G401.6 (cell line): ENCODE results near the gene ATP6V1G2.
"Not testable (repeated sequence)": the region's sequence is repeated elsewhere in the genome, so short reads cannot be mapped to it uniquely, and the experiment has no call there.

Experiments used
- FAIRE-seq: peaks from 2 replicates; lab custom pipeline; 2012; peaks lifted over from hg19 to GRCh38; lab: Jason Lieb, UNC

The ATP6V1G2 gene

GRCh38 chr6:31575952-31576685 is 29.7 kb upstream of the ATP6V1G2 start:
- no peak for FAIRE-seq

GRCh38 chr6:31575335-31575901 is 29.0 kb upstream of the ATP6V1G2 start, which contains the start of gene TNF:
Gene TNF (plus strand): TSS chr6:31575565. CDS start chr6:31575742, 177 bp downstream.
- no peak for FAIRE-seq

- FAIRE-seq, result no peak
Measured at GRCh38 chr6:31574106-31575061, 28.0 kb upstream of the ATP6V1G2 start.

- no peak for FAIRE-seq
Measured at GRCh38 chr6:31573239-31574105, 27.1 kb upstream of the ATP6V1G2 start.

- no peak for FAIRE-seq
Measured at GRCh38 chr6:31572041-31572911, 25.9 kb upstream of the ATP6V1G2 start, which contains the start of gene LTA. Gene LTA (plus strand): TSS chr6:31572289. CDS start chr6:31572743, 454 bp downstream.

GRCh38 chr6:31569861-31570536 is 23.6 kb upstream of the ATP6V1G2 start:
- no peak for FAIRE-seq

GRCh38 chr6:31568537-31568961 is 22.1 kb upstream of the ATP6V1G2 start:
- no peak for FAIRE-seq

- FAIRE-seq, result no peak
Measured at GRCh38 chr6:31567531-31568370, 21.3 kb upstream of the ATP6V1G2 start.

- no peak for FAIRE-seq
Measured at GRCh38 chr6:31560697-31561058, 14.3 kb upstream of the ATP6V1G2 start.

GRCh38 chr6:31559958-31560696 is 13.7 kb upstream of the ATP6V1G2 start:
- FAIRE-seq, result no peak

- no peak for FAIRE-seq
Measured at GRCh38 chr6:31559606-31559957, 13.2 kb upstream of the ATP6V1G2 start.

- no peak for FAIRE-seq
Measured at GRCh38 chr6:31558631-31559500, 12.5 kb upstream of the ATP6V1G2 start.

GRCh38 chr6:31558318-31558625 is 11.9 kb upstream of the ATP6V1G2 start:
- no peak for FAIRE-seq

- no peak for FAIRE-seq
Measured at GRCh38 chr6:31557443-31558317, 11.3 kb upstream of the ATP6V1G2 start.

- FAIRE-seq, result no peak
Measured at GRCh38 chr6:31556307-31556706, 9.9 kb upstream of the ATP6V1G2 start.

- FAIRE-seq, result not testable (repeated sequence)
Measured at GRCh38 chr6:31551371-31551770, 5.0 kb upstream of the ATP6V1G2 start.

GRCh38 chr6:31548544-31548873 is 2.1 kb upstream of the ATP6V1G2 start:
- FAIRE-seq, result no peak
